Astrocyte of the cerebellum (primary cell): ENCODE measurements around the gene ADAR.

Experiments
- DNase-seq: peaks from one replicate; pipeline ENCODE4 v3.0.0-alpha.2; 2011; ENCODE audit warnings: low read depth
- H3K4me3 ChIP-seq: 2 replicates; pipeline ENCODE4 v1.5.1; 2011; ENCODE audit warnings: mild to moderate bottlenecking, low read depth, low read length, moderate library complexity
- CTCF ChIP-seq: IDR thresholded peaks from 2 replicates; pipeline ENCODE4 v1.5.1; 2012; ENCODE audit warnings: low read length, low read depth, moderate library complexity, mild to moderate bottlenecking; ENCODE audit errors: missing control alignments
- in situ Hi-C: cut with HindIII; loops from 2 replicates; pipeline ENCODE4 v1.10.0; 2017; ENCODE audit warnings: low sequenced_read_pairs

ADAR gene

GRCh38 chr1:154559466-154560044 lies 48.4 kb downstream of the ADAR start:
- in situ Hi-C loops, result loop anchor here (5.0 kb wide), 2 partner anchors 37 to 77 kb away; no protein-coding TSS in a partner anchor
- peak; percentile 88 for TF ChIP-seq CTCF
- peak overlapping the region; percentile 90 for H3K4me3 ChIP-seq
- peak; percentile 90 for DNase-seq

GRCh38 chr1:154558720-154559465 lies 49.1 kb downstream of the ADAR start:
- in situ Hi-C loops, result loop anchor here (5.0 kb wide), 2 partner anchors 37 to 77 kb away; no protein-coding TSS in a partner anchor
- TF ChIP-seq CTCF, result no peak
- H3K4me3 ChIP-seq, result peak overlapping the region; percentile 90
- DNase-seq, result peak; percentile 96

GRCh38 chr1:154557939-154558719 lies 49.9 kb downstream of the ADAR start, which contains the start of gene UBE2Q1:
Gene UBE2Q1 (minus strand): TSS chr1:154558662. CDS start chr1:154558553, 109 bp downstream.
- no peak for DNase-seq
- TF ChIP-seq CTCF, result no peak
- in situ Hi-C loops, result loop anchor here (5.0 kb wide), 2 partner anchors 36 to 76 kb away; no protein-coding TSS in a partner anchor

GRCh38 chr1:154557248-154557938 lies 50.6 kb downstream of the ADAR start:
- in situ Hi-C loops, result loop anchor here (5.0 kb wide), 2 partner anchors 35 to 75 kb away; no protein-coding TSS in a partner anchor
- no peak for DNase-seq
- TF ChIP-seq CTCF, result no peak
- H3K4me3 ChIP-seq, result peak overlapping the region; percentile 90

More at GRCh38 chr1:154557939-154558719, 49.9 kb downstream of the ADAR start, which contains the start of gene UBE2Q1:
- H3K4me3 ChIP-seq, result peak within 1 kb of the TSS; percentile 90

GRCh38 chr1:154556422-154556821 lies 51.6 kb downstream of the ADAR start:
- peak overlapping the region; percentile 90 for H3K4me3 ChIP-seq
- in situ Hi-C loops, result loop anchor here (5.0 kb wide), 2 partner anchors 34 to 74 kb away; no protein-coding TSS in a partner anchor
- DNase-seq, result peak; percentile 13
- no peak for TF ChIP-seq CTCF
